K562 (cell line): ENCODE measurements around the gene CHERP. TPM values are rescaled to one million over a fixed set of nuclear protein-coding genes. Genes with fewer than 3 reads are reported as not detected.

Source experiments
- ATAC-seq: fragments of 200-7000 bp; cut with Tn5 transposase; 3 replicates; pipeline ENCODE4 v1.9.1; 2020; ENCODE audit warnings: moderate library complexity
- BruUV-seq: library from RNA; stranded (reverse); fragments of 400-500 nt; replicated peaks from 2 replicates; lab custom pipeline; 2021; lab: Mats Ljungman, UMichigan
- CTCF ChIA-PET: fragments of 300-600 bp; formaldehyde crosslinking; extraction: SDS; loops from one replicate; lab custom pipeline; 2021; ENCODE audit warnings: low intra/inter-chr PET ratio; lab: Yijun Ruan, JAX
- POLR2A ChIA-PET: fragments of 300-600, 350-650 bp; sonication (Branson Sonifier 250); formaldehyde crosslinking; extraction: SDS; loops from one replicate; lab custom pipeline; 2021; ENCODE audit warnings: antibody characterized with exemption, inconsistent platforms; lab: Yijun Ruan, JAX
- DNase-seq, 4 experiments: peaks; one replicate each; pipeline versions ENCODE4 v3.0.0 to v3.0.0-alpha.2; 2011 to 2018; ENCODE audit warnings: low spot score in 3 of 4, mixed read lengths in 3 of 4; ENCODE audit errors: extremely low read depth in 1 of 4
- FAIRE-seq: peaks from 2 replicates; lab custom pipeline; 2011; peaks lifted over from hg19 to GRCh38; lab: Jason Lieb, UNC
- H2AFZ ChIP-seq: 2 replicates; pipeline ENCODE4 v1.6.0; 2011; ENCODE audit warnings: low read depth, low read length, control low read depth, inconsistent platforms
- H3K27ac ChIP-seq: fragments of 200-600 bp; 3 replicates; pipeline ENCODE4 v1.8.0; 2011; ENCODE audit warnings: low read depth, mild to moderate bottlenecking, control low read depth, inconsistent platforms, low read length, moderate library complexity, mixed read lengths; ENCODE audit errors: extremely low read depth
- H3K27me3 ChIP-seq, 2 experiments: fragments of 300-600 bp in 1 of 2; 2 replicates in 1 of 2; 3 replicates in 1 of 2; pipeline versions ENCODE4 v1.6.0 to v1.8.0; 2011; ENCODE audit warnings: inconsistent platforms in 2 of 2, low read length in 2 of 2, mild to moderate bottlenecking in 1 of 2, mixed read lengths in 1 of 2, moderate library complexity in 1 of 2; ENCODE audit not compliant: control insufficient read depth in 2 of 2, insufficient read depth in 2 of 2
- H3K36me3 ChIP-seq: fragments of 300-600 bp; 3 replicates; pipeline ENCODE4 v1.8.0; 2011; ENCODE audit warnings: mild to moderate bottlenecking, low read length, inconsistent platforms; ENCODE audit not compliant: control insufficient read depth, insufficient read depth
- H3K4me1 ChIP-seq, 2 experiments: fragments of 200-600 bp in 1 of 2; replicated peaks in 1 of 2; 2 replicates in 1 of 2; 3 replicates in 1 of 2; pipeline versions ENCODE4 v1.5.1 to v1.8.0; 2011; ENCODE audit warnings: inconsistent platforms in 2 of 2, low read length in 2 of 2, mild to moderate bottlenecking in 1 of 2, mixed read lengths in 1 of 2, moderate library complexity in 1 of 2; ENCODE audit not compliant: control insufficient read depth in 2 of 2, insufficient read depth in 2 of 2
- H3K4me2 ChIP-seq: 2 replicates; pipeline ENCODE4 v1.6.1; 2011; ENCODE audit warnings: low read length, control low read depth, inconsistent platforms, mixed read lengths; ENCODE audit not compliant: insufficient read depth
- H3K4me3 ChIP-seq: fragments of 200-600 bp; sonication (generic), shearing (Covaris generic); 2 replicates; pipeline ENCODE4 v1.5.1; 2016; ENCODE audit warnings: control low read depth, inconsistent platforms
- H3K79me2 ChIP-seq: fragments of 200-600 bp; 3 replicates; pipeline ENCODE4 v1.8.0; 2011; ENCODE audit warnings: low read length, inconsistent platforms; ENCODE audit not compliant: control insufficient read depth, insufficient read depth
- H3K9ac ChIP-seq, 2 experiments: 2 replicates each; pipeline versions ENCODE4 v1.6.0 to v1.6.1; 2011; ENCODE audit warnings: low read depth in 2 of 2, low read length in 2 of 2, control low read depth in 1 of 2, inconsistent platforms in 1 of 2, mild to moderate bottlenecking in 1 of 2, mixed read lengths in 1 of 2; ENCODE audit not compliant: insufficient read depth in 1 of 2
- H3K9me1 ChIP-seq: one replicate; pipeline ENCODE4 v1.6.0; 2011; ENCODE audit warnings: inconsistent platforms, mild to moderate bottlenecking, low read length, moderate library complexity; ENCODE audit not compliant: control insufficient read depth, insufficient read depth
- H3K9me3 ChIP-seq: replicated peaks from 2 replicates; pipeline ENCODE4 v1.5.1; 2011; ENCODE audit warnings: low read depth, low read length, inconsistent platforms; ENCODE audit not compliant: control insufficient read depth, insufficient read depth
- H4K20me1 ChIP-seq: replicated peaks from 2 replicates; pipeline ENCODE4 v1.6.1; 2011; ENCODE audit warnings: low read length, inconsistent platforms, mixed read lengths; ENCODE audit not compliant: control insufficient read depth, insufficient read depth
- CBX3 ChIP-seq, 2 experiments: IDR thresholded peaks; 1 replicate in 1 of 2; 2 replicates in 1 of 2; pipeline ENCODE4 v1.6.1; 2012; ENCODE audit warnings: inconsistent platforms in 2 of 2, low read length in 2 of 2, borderline replicate concordance in 1 of 2, control low read depth in 1 of 2
- CBX5 ChIP-seq: IDR thresholded peaks from 2 replicates; pipeline ENCODE4 v1.6.1; 2014; ENCODE audit warnings: low read depth, borderline replicate concordance
- CEBPB ChIP-seq: fragments of 450-650 bp; IDR thresholded peaks from 2 replicates; pipeline ENCODE4 v1.6.1; 2016; ENCODE audit warnings: missing genetic modification characterization, missing compliant biosample characterization
- FOXP1 ChIP-seq: sonication (generic); formaldehyde crosslinking; IDR thresholded peaks from 2 replicates; pipeline ENCODE4 v1.8.0; 2022; ENCODE audit warnings: mild to moderate bottlenecking, missing genetic modification reagents
- SRF ChIP-seq, 2 experiments: fragments of 250-450, 450-650 bp in 1 of 2; sonication (Bioruptor Pico) in 1 of 2; sonication (generic) in 1 of 2; formaldehyde crosslinking; IDR thresholded peaks; 2 replicates each; pipeline versions ENCODE4 v1.5.0 to v1.5.1; 2020 to 2022; ENCODE audit warnings: mild to moderate bottlenecking in 1 of 2, missing genetic modification reagents in 1 of 2
- TEAD4 ChIP-seq, 2 experiments: sonication (generic) in 1 of 2; formaldehyde crosslinking in 1 of 2; IDR thresholded peaks; 2 replicates each; pipeline versions ENCODE4 v1.6.1 to v1.8.0; 2012 to 2022; ENCODE audit warnings: borderline replicate concordance in 1 of 2, inconsistent platforms in 1 of 2, low read length in 1 of 2, mild to moderate bottlenecking in 1 of 2, missing genetic modification reagents in 1 of 2
- TGIF2 ChIP-seq: sonication (generic); formaldehyde crosslinking; IDR thresholded peaks from 2 replicates; pipeline ENCODE4 v1.8.1; 2022; ENCODE audit warnings: mild to moderate bottlenecking, missing genetic modification reagents, moderate library complexity
- TRIM28 ChIP-seq: fragments of 450-650 bp; IDR thresholded peaks from 2 replicates; pipeline ENCODE4 v1.6.1; 2017
- U2AF1 ChIP-seq: fragments of 200-400 bp; formaldehyde crosslinking; optimal IDR thresholded peaks from 2 replicates; pipeline ENCODE3; 2017; ENCODE audit warnings: mild to moderate bottlenecking, low read depth, low read length, moderate library complexity
- ZBTB34 ChIP-seq: fragments of 250-450 bp; sonication (Bioruptor Pico); IDR thresholded peaks from 2 replicates; pipeline ENCODE4 v1.8.0; 2021; ENCODE audit warnings: mild to moderate bottlenecking, moderate library complexity
- ZNF197 ChIP-seq: fragments of 200-800 bp; sonication (Bioruptor generic); IDR thresholded peaks from 2 replicates; pipeline ENCODE4 v1.6.1; 2016; ENCODE audit warnings: low read depth, missing genetic modification characterization, missing compliant biosample characterization
- ZNF444 ChIP-seq: fragments of 250-450 bp; sonication (Bioruptor Pico); IDR thresholded peaks from 2 replicates; pipeline ENCODE4 v1.4.0; 2020; ENCODE audit warnings: mild to moderate bottlenecking, moderate library complexity
- ZNF830 ChIP-seq: fragments of 250-450 bp; sonication (Bioruptor Pico); IDR thresholded peaks from 2 replicates; pipeline ENCODE4 v1.5.0; 2021; ENCODE audit warnings: mild to moderate bottlenecking
- WGBS: fragments of 100-300 bp; shearing (Covaris generic); methylation state at CpG from one replicate; pipeline ENCODE4 v1.1.6; 2016; ENCODE audit warnings: low coverage, mixed read lengths; ENCODE audit not compliant: insufficient coverage; ENCODE audit errors: missing lambda C conversion rate; 5-methylcytosine and 5-hydroxymethylcytosine counted together
- in situ Hi-C: fragments of 300-500 bp; cut with MboI; formaldehyde crosslinking; loops from 4 replicates; pipeline ENCODE4 v1.15.0; 2018; ENCODE audit warnings: inconsistent platforms, mixed read lengths
- intact Hi-C: fragments of 100-400 bp; cut with micrococcal nuclease; formaldehyde crosslinking; loops from 2 replicates; pipeline ENCODE4 v1.14.2; 2022
- polyA plus RNA-seq, 8 experiments: library from polyadenylated mRNA; depleted of rRNA in 4 of 8; stranded (reverse) in 5 of 8; unstranded in 3 of 8; fragments of >200 nt; fragmentation: Nextera tagmentation in 2 of 8; fragmentation: Illumina TruSeq in 1 of 8; extraction: Ambion mirVana in 2 of 8; extraction: Trizol in 1 of 8; gene quantifications; 2 replicates each; pipeline versions ENCODE4 v1.2.1 to v1.2.3, GENCODE V29; 2011 to 2014; ENCODE audit warnings: inconsistent platforms in 1 of 8, missing spikeins in 1 of 8
- total RNA-seq, 7 experiments: library from RNA; depleted of rRNA in 6 of 7; stranded (reverse); fragments of >200 nt in 6 of 7; fragmentation: Illumina TruSeq in 2 of 7; extraction: Trizol in 2 of 7; gene quantifications; 2 replicates each; pipeline versions ENCODE4 v1.2.1 to v1.2.3, GENCODE V29; 2011 to 2021; ENCODE audit warnings: low replicate concordance in 1 of 7
- TF ChIP-seq, protein P1 (sequence below): IDR thresholded peaks from 2 replicates; pipeline ENCODE4 v1.6.1; 2011; ENCODE audit not compliant: insufficient read length; ENCODE audit errors: extremely low read depth

Gene CHERP
- total and polyA plus RNA-seq, 9 of the 15 experiments (the other 6 are each of a cell fraction or from before 2014, with no cell fraction given) = 0.60 to 85.1 (median 7.8) TPM

DNA sequence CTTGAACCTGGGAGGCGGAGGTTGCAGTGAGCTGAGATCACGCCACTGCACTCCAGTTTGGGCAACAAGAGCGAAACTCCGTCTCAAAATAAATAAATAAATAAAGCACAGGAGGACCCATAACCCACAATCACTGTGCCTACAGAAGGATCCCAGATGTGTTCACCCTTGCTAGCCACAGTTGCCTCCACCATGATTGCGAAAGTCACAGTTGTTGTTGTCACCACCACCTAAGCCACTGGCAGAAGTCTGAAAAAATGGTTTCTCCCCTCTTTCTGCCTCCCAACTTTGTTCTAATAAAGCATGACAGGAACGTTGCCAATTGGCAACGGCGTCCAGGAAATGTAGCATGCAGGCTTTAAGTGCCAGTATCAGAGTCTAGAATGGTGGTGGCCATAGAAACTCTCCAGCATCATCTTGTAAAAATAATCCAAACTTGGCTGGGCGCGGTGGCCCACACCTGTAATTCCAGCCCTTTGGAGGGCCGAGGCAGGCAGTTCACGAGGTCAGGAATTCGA is 68.3 kb downstream of the CHERP start:
- BruUV-seq = no TSS peak
- FAIRE-seq (no peak), ATAC-seq (no peak), DNase-seq (no peak)
- no peak overlapping the region for H3K4me3 ChIP-seq
- H3K36me3 ChIP-seq = peaks cover 9% of the 10 kb centered on the region; the same call in 2 of the 3 replicates
- H3K4me1 ChIP-seq = peaks cover 19 to 25% of the 10 kb centered on the region in 2 experiments
- ChIA-PET POLR2A (no interaction called here), CTCF (no interaction called here)
- H3K9me3 ChIP-seq = peaks cover 9% of the 10 kb centered on the region
- H3K4me2 ChIP-seq = no peak overlapping the region
- no peak overlapping the region for H3K9ac ChIP-seq
- 78% methylated on average over 12 of the region's 13 CpGs for WGBS
- H3K79me2 ChIP-seq = peaks cover 27% of the 10 kb centered on the region
- no peak overlapping the region for H3K27ac ChIP-seq
- peak; percentile 45; the same call in 1 of the 2 replicates for TF ChIP-seq CEBPB
- TF ChIP-seq, protein P1, sequence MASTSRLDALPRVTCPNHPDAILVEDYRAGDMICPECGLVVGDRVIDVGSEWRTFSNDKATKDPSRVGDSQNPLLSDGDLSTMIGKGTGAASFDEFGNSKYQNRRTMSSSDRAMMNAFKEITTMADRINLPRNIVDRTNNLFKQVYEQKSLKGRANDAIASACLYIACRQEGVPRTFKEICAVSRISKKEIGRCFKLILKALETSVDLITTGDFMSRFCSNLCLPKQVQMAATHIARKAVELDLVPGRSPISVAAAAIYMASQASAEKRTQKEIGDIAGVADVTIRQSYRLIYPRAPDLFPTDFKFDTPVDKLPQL = no peak
- peaks cover 10% of the 10 kb centered on the region; the same call in 1 of the 2 replicates for H4K20me1 ChIP-seq
- H2AFZ ChIP-seq = no peak overlapping the region
- H3K9me1 ChIP-seq = no peaks in the 10 kb centered on the region
- intact Hi-C loops (no loop called here), in situ Hi-C loops (no loop called here)
- H3K27me3 ChIP-seq = no peaks in the 10 kb centered on the region

- Histone ChIP-seq H3K9me1 (no peaks in the 10 kb centered on the region), H3K27ac (no peak overlapping the region), H3K9ac (no peak overlapping the region), H4K20me1 (peaks cover 17% of the 10 kb centered on the region; the same call in 1 of the 2 replicates), H3K27me3 (no peaks in the 10 kb centered on the region), H3K79me2 (peaks cover 34% of the 10 kb centered on the region), H3K36me3 (peaks cover 10% of the 10 kb centered on the region; the same call in 2 of the 3 replicates), H2AFZ (no peak overlapping the region), H3K4me2 (no peak overlapping the region), H3K4me1 (peaks cover 19 to 25% of the 10 kb centered on the region in 2 experiments), H3K4me3 (no peak overlapping the region), H3K9me3 (peaks cover 9% of the 10 kb centered on the region)
- ATAC-seq (no peak), DNase-seq (no peak), FAIRE-seq (no peak)
- in situ Hi-C loops = no loop called here
- BruUV-seq = no TSS peak
- ChIA-PET CTCF (no interaction called here), POLR2A (interaction anchor here (0.8 kb wide), 1 partner anchor 23 kb away, joined by 3 read pairs; the partner anchor contains the start of genes C19orf44 and CALR3)
- intact Hi-C loops = no loop called here
- WGBS = 88% methylated on average over 2 of the region's 2 CpGs
- no peak for TF ChIP-seq ZBTB34 (CRISPR knock-in tag)
- no peak for TF ChIP-seq ZNF830
- no peak for TF ChIP-seq TGIF2 (CRISPR knock-in tag)
- no peak for TF ChIP-seq SRF (CRISPR knock-in tag; IDR thresholded peaks at IDR 0.05)
- no peak for TF ChIP-seq U2AF1
- no peak for TF ChIP-seq ZNF444 (CRISPR knock-in tag)
- TF ChIP-seq TEAD4 (IDR thresholded peaks at IDR 0.05; ENCODE audit: low read length) = no peak
- no peak for TF ChIP-seq TEAD4 (CRISPR knock-in tag; IDR thresholded peaks at IDR 0.05; ENCODE audit: borderline replicate concordance)
- TF ChIP-seq FOXP1 (CRISPR knock-in tag) = no peak
- peak; percentile 83 for TF ChIP-seq TRIM28
- peak in 1 of 2 experiments; percentile 51; a peak in 1 of 3 replicates for TF ChIP-seq CBX3 (IDR thresholded peaks at IDR 0.05; ENCODE audit: borderline replicate concordance in 1 of 2, low read length in 2 of 2)
- no peak for TF ChIP-seq CBX5
- no peak for TF ChIP-seq ZNF197
These were observed 69.2 kb downstream of the CHERP start for GRCh38 chr19:16472992-16473391.
